Smooth muscle cell (in vitro differentiated cells): ENCODE results near the gene TMEM234. TPM values are rescaled to one million over a fixed set of nuclear protein-coding genes. Genes with fewer than 3 reads are reported as not detected.

Experiments
- DNase-seq: peaks from one replicate; lab custom pipeline; 2025; ENCODE audit not compliant: unreplicated experiment; lab: John Stamatoyannopoulos, UW
- H2AFZ ChIP-seq: fragments of 200-600 bp; sonication (generic); 2 replicates; pipeline ENCODE4 v1.6.0; 2016; ENCODE audit warnings: antibody characterized with exemption, low read depth, mild to moderate bottlenecking
- H3F3A ChIP-seq: fragments of 200-600 bp; sonication (generic); 2 replicates; pipeline ENCODE4 v1.6.0; 2017; ENCODE audit warnings: antibody characterized with exemption, low read depth
- H3K27ac ChIP-seq: fragments of 200-600 bp; sonication (generic); 2 replicates; pipeline ENCODE4 v1.5.1; 2016; ENCODE audit warnings: low read depth, mild to moderate bottlenecking
- H3K27me3 ChIP-seq: fragments of 200-600 bp; sonication (generic); 2 replicates; pipeline ENCODE4 v1.6.1; 2016; ENCODE audit warnings: low read depth, mild to moderate bottlenecking
- H3K36me3 ChIP-seq: fragments of 200-600 bp; sonication (generic); 2 replicates; pipeline ENCODE4 v1.5.1; 2016; ENCODE audit warnings: low read depth
- H3K4me1 ChIP-seq: fragments of 200-600 bp; sonication (generic); 2 replicates; pipeline ENCODE4 v1.5.1; 2016; ENCODE audit warnings: low read depth
- H3K4me2 ChIP-seq: fragments of 200-600 bp; sonication (generic); 2 replicates; pipeline ENCODE4 v1.6.0; 2016; ENCODE audit warnings: mild to moderate bottlenecking
- H3K4me3 ChIP-seq: fragments of 200-600 bp; sonication (generic); 2 replicates; pipeline ENCODE4 v1.5.1; 2016; ENCODE audit warnings: mild to moderate bottlenecking
- H3K79me2 ChIP-seq: fragments of 200-600 bp; sonication (generic); 2 replicates; pipeline ENCODE4 v1.6.0; 2016; ENCODE audit warnings: low read depth, mild to moderate bottlenecking
- H3K9ac ChIP-seq: fragments of 200-600 bp; sonication (generic); 2 replicates; pipeline ENCODE4 v1.6.0; 2016; ENCODE audit warnings: low read depth
- H3K9me3 ChIP-seq: fragments of 200-600 bp; sonication (generic); replicated peaks from 2 replicates; pipeline ENCODE4 v1.5.1; 2016; ENCODE audit warnings: low read depth
- H4K20me1 ChIP-seq: fragments of 200-600 bp; sonication (generic); 2 replicates; pipeline ENCODE4 v1.6.0; 2016; ENCODE audit warnings: low read depth
- CTCF ChIP-seq: fragments of 200-600 bp; sonication (generic); IDR thresholded peaks from 2 replicates; pipeline ENCODE4 v1.5.1; 2017; ENCODE audit warnings: borderline replicate concordance, mild to moderate bottlenecking, antibody characterized with exemption; ENCODE audit not compliant: insufficient read depth, poor library complexity, severe bottlenecking
- WGBS: methylation state at CpG from one replicate; pipeline ENCODE4 v1.1.7; 2016; ENCODE audit warnings: low lambda C conversion rate; 5-methylcytosine and 5-hydroxymethylcytosine counted together
- polyA plus RNA-seq: library from polyadenylated mRNA; unstranded; fragments of >200 nt; fragmentation: Nextera tagmentation; extraction: Ambion mirVana; gene quantifications from 2 replicates; pipeline ENCODE4 v1.2.1, GENCODE V29; 2016
- total RNA-seq: library from RNA; depleted of rRNA; stranded (reverse); fragments of >200 nt; gene quantifications from 2 replicates; pipeline ENCODE4 v1.2.3, GENCODE V29; 2014

TMEM234 gene
- total and polyA plus RNA-seq, 2 experiments from 2014 or later, result 10.9 to 19.8 TPM

GRCh38 chr1:32256473-32257226, 34.5 kb upstream of the TMEM234 start:
- Histone ChIP-seq H3K4me1 (no peaks in the 10 kb centered on the region), H3K79me2 (no peaks in the 10 kb centered on the region), H3K27ac (no peak overlapping the region), H3K27me3 (no peaks in the 10 kb centered on the region), H3K4me2 (no peak overlapping the region), H3K36me3 (no peaks in the 10 kb centered on the region), H3F3A (no peaks in the 10 kb centered on the region), H2AFZ (no peak overlapping the region), H3K9me3 (no peaks in the 10 kb centered on the region), H3K4me3 (no peak overlapping the region), H3K9ac (no peak overlapping the region), H4K20me1 (no peaks in the 10 kb centered on the region)
- TF ChIP-seq CTCF, result no peak
- WGBS, result 89% methylated on average over 8 of the region's 9 CpGs
- DNase-seq, result no peak

DNA sequence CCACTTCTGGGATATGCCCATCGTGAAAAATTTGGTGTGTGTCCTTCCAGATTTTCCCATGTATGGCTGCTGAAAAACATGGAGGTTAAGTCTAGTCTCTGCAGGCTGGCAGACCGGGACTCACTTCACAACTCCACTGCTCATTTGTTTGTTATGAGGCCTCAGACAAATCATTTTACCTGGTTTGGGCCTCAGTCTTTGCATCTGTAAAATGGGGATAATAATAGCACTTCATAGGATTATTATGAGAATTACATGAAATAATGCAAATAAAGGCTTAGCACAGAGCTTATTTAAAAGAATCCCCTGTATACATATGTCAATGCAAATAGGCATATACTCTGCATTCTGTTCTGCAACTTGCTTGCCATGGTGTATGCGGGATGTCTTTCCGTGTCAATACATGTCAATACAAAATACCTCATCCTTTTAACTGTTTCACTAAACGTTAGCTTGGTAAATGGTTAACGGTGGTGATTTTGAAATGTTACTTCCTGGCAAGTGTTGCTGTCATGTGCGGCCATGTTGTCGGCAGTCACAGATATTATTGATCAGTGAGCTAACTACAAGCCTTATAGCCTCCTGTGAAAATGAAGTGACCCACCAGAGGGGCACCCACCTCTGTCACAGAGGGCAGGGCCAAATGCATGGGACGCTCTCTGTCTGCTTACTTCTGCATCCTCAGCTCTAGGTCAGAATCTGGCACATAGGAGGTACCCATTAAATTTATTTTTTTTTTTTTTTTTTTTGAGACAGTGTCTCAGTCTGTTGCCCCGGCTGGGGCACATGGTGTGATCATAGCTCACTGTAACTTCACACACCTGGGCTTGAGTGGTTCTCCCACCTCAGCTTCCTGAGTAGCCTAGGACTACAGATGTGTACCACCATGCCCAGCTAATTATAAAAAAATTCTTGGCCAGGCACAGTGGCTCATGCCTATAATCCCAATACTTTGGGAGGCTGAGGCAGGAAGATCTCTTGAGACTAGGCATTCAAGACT, 33.2 kb upstream of the TMEM234 start:
- H3K4me2 ChIP-seq, result no peak overlapping the region
- WGBS, result 91% methylated on average over 10 of the region's 10 CpGs
- no peaks in the 10 kb centered on the region for H3F3A ChIP-seq
- H3K27ac ChIP-seq, result no peak overlapping the region
- no peaks in the 10 kb centered on the region for H3K4me1 ChIP-seq
- no peak overlapping the region for H3K4me3 ChIP-seq
- no peaks in the 10 kb centered on the region for H4K20me1 ChIP-seq
- no peaks in the 10 kb centered on the region for H3K36me3 ChIP-seq
- H3K9me3 ChIP-seq, result no peaks in the 10 kb centered on the region
- H2AFZ ChIP-seq, result no peak overlapping the region
- no peaks in the 10 kb centered on the region for H3K79me2 ChIP-seq
- no peaks in the 10 kb centered on the region for H3K27me3 ChIP-seq
- DNase-seq, result no peak
- TF ChIP-seq CTCF, result no peak
- H3K9ac ChIP-seq, result no peak overlapping the region

- Histone ChIP-seq H2AFZ (no peak within 1 kb of the TSS), H3K9me3 (no peaks in the 10 kb centered on the region), H4K20me1 (no peaks in the 10 kb centered on the region), H3F3A (no peaks in the 10 kb centered on the region), H3K27ac (no peak within 1 kb of the TSS), H3K4me1 (no peaks in the 10 kb centered on the region), H3K9ac (no peak within 1 kb of the TSS), H3K36me3 (no peaks in the 10 kb centered on the region), H3K79me2 (no peaks in the 10 kb centered on the region), H3K27me3 (no peaks in the 10 kb centered on the region), H3K4me3 (no peak within 1 kb of the TSS), H3K4me2 (no peak within 1 kb of the TSS)
- DNase-seq, result no peak
- no peak for TF ChIP-seq CTCF
- 89% methylated on average over 25 of the region's 25 CpGs for WGBS
Measured at GRCh38 chr1:32250893-32251716, 29.0 kb upstream of the TMEM234 start, which contains the start of gene LCK. Gene LCK, plus strand, starts transcription at chr1:32251265. Its CDS starts 23,065 bp downstream, at chr1:32274330.
